Measurements from ENCODE around the gene ARVCF.
"Not testable (repeated sequence)": the region's sequence is repeated elsewhere in the genome, so short reads cannot be mapped to it uniquely, and the experiment has no call there.

Gene ARVCF

DNA sequence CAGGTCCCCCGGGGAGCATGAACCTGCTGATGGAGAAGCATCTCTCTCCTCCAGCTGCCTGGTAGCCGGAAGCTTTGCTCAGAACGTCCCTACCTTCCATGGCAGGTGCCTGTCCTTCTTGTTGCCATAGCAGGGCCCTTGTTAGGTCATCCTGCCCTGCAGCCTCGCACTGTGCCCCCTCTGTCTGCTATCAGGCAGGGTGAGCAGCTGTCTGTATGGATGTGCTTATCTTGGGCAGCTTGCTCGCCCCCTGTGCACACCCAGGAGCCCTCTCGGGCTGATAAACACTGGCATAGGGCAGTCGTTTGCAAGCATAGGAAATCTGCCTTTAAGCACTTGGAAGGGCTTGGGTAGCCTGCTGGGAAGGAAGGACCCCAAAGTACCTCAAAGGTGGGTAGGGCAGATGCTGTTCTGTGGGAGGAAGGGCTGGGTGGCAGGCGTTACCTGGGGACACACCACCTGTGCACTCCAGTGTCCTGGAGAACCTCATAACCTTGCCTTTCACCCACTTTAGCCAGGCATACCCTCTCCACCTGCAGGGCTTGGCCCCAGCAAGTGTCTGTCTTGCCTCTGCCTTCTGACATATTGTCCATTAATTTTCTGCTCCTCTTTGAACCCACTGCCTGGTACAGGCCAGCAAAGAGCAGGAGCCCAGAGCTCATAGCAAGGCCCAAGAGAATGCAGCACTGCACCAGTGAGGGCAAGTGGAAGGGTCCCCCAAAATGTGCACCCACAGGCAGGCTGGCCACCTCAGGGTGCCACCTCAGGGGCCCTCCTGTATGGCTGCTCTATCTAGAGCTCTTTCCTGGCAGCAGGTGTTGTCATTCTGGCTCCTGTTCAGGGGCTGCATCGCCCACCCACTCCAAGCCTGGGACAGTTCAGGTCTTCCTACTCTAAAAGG is 83.0 kb downstream of the ARVCF start:
- no peak for DNase-seq (ENCODE audit: low read depth)

DNA sequence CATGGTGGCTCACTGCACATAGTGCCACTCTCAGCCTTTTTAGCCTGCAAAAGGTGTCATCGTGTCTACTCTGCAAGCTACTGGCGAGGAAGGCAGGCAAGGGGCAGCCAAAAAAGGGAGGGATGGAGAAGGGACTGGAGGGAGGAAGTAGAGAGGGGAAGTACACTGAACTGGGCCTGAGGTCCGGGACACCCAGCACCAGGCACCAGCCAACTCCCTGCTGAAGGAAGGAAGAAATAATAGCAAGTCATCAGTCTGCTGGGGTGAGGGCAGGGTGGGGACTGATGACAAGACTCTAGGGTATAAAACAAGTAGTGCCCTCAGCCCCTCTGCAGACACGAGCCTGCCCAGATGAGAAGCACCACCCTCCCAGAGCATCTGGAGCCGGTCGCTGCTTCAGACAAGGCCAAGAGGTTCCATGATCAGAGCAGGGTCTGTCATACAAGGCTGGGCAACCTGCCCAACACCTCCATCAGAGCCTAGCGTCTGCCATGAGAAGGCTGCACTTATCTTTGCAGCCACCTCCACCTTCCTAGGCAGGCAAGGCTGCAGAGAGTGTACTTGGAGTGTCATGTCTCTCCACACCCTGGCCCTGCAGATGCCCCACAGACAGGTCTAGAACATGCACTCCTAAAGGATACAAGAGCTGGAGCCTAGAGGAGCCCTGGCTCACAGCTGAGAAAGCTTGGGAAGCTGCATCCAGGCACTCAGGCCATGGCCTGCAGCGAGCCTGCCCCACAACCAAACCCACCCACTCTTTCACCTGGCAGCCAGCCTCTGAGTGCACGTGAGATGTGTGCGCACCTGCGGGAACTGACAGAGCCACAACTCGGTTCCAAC is 84.0 kb downstream of the ARVCF start:
- no peak for DNase-seq (ENCODE audit: low read depth)

- no peak for DNase-seq (ENCODE audit: low read depth)
Observed at GRCh38 chr22:19931514-19931913, 85.1 kb downstream of the ARVCF start.

DNA sequence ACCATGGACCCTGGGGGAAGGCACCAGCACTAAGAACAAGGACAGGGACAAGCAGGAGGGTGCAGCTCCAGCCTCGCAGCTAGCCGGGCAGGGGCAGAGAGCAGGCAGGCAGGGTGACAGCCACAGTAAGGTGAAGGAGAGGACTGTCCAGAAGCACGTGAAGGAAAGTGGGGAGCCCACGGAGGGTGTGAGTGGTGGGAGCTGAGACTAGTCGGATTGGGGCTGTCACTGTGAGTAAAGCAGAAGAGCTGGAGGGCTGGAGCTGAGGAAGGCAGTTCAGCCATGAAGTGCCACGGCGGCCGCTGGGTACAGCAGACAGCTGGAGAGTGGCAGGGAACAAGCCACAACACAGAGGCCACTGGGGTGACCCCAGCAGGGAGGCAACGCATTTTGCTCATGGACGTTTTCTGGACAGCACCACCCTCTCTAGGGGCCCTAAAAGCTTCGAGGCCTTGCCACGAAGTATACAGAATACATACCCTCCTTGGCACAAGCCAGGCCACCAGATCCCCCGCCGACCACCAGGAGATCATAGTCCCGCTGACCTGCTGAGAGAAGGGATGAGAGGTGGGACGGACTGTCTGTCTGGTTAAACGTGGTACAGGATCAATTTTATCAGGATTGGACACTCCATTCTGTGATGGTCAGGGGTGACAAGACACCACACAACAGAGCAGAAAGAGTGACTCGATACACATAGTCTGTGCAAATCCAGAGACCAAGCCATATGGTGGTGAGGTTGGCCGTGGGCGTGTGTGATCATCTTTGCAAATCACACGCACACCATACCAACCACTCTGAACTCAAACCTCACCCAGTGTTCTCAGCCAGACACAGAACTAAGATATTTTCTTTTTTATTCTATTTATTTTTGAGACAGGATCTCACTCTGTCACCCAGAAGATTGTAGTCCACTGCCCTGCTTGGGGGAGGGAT is 85.8 kb downstream of the ARVCF start:
- DNase-seq (ENCODE audit: low read depth) = no peak

GRCh38 chr22:19929586-19930550 is 86.8 kb downstream of the ARVCF start:
- DNase-seq (ENCODE audit: low read depth) = no peak

- DNase-seq (ENCODE audit: low read depth) = no peak
Observed at GRCh38 chr22:19928207-19928606, 88.4 kb downstream of the ARVCF start.

GRCh38 chr22:19927696-19928095 is 88.9 kb downstream of the ARVCF start:
- no peak for DNase-seq (ENCODE audit: low read depth)

- DNase-seq (ENCODE audit: low read depth) = not testable (repeated sequence)
Observed at GRCh38 chr22:19926028-19926427, 90.6 kb downstream of the ARVCF start.

- DNase-seq (ENCODE audit: low read depth) = no peak
Observed at GRCh38 chr22:19923914-19924513, 92.6 kb downstream of the ARVCF start.

- no peak for DNase-seq (ENCODE audit: low read depth)
Observed at GRCh38 chr22:19921544-19922081, 95.0 kb downstream of the ARVCF start.
